ENCODE results near the gene ELK3. TPM values are rescaled to one million over a fixed set of nuclear protein-coding genes. Genes with fewer than 3 reads are reported as not detected.

Gene ELK3
- polyA plus RNA-seq, 1 of the 3 experiments (the other 2 are of a cell fraction), result 33.8 TPM

DNA sequence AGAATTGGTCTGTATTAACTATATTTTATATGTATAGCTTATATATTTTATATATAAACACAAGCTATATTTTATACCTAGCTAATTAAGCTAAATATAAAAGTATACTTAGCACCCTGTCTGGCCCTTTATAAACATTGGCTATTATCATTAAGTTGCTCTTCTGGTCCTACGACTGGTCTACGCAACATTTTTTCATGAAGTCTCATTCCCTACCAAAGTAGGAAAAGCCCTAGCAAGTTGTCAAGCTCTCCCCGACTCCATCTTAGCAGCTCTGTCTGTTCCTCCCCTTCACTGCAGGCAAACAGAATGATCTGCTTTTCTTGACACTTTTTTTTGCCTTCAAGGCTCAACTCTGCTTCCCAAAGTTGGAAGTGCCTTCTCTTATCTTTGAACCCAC lies 36.7 kb upstream of the ELK3 start:
- H3K9me3 ChIP-seq, result no peaks in the 10 kb centered on the region
- TF ChIP-seq TAF1 (IDR thresholded peaks at IDR 0.05; ENCODE audit: borderline replicate concordance, low read depth, low read length), result no peak
- no peak for TF ChIP-seq RFX5 (IDR thresholded peaks at IDR 0.05; ENCODE audit: low read length)
- no peak for TF ChIP-seq YY1 (IDR thresholded peaks at IDR 0.05; ENCODE audit: low read depth)
- TF ChIP-seq EZH2phosphoT487 (IDR thresholded peaks at IDR 0.05; ENCODE audit: borderline replicate concordance, low read depth), result no peak
- TF ChIP-seq, protein P1, sequence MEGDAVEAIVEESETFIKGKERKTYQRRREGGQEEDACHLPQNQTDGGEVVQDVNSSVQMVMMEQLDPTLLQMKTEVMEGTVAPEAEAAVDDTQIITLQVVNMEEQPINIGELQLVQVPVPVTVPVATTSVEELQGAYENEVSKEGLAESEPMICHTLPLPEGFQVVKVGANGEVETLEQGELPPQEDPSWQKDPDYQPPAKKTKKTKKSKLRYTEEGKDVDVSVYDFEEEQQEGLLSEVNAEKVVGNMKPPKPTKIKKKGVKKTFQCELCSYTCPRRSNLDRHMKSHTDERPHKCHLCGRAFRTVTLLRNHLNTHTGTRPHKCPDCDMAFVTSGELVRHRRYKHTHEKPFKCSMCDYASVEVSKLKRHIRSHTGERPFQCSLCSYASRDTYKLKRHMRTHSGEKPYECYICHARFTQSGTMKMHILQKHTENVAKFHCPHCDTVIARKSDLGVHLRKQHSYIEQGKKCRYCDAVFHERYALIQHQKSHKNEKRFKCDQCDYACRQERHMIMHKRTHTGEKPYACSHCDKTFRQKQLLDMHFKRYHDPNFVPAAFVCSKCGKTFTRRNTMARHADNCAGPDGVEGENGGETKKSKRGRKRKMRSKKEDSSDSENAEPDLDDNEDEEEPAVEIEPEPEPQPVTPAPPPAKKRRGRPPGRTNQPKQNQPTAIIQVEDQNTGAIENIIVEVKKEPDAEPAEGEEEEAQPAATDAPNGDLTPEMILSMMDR (IDR thresholded peaks at IDR 0.05), result no peak
- TF ChIP-seq FOXJ3 (CRISPR knock-in tag; IDR thresholded peaks at IDR 0.05), result no peak
- TF ChIP-seq, protein P2, sequence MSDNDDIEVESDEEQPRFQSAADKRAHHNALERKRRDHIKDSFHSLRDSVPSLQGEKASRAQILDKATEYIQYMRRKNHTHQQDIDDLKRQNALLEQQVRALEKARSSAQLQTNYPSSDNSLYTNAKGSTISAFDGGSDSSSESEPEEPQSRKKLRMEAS (IDR thresholded peaks at IDR 0.05; ENCODE audit: low read depth), result no peak
- POLR2A ChIA-PET, result no interaction called here

DNA sequence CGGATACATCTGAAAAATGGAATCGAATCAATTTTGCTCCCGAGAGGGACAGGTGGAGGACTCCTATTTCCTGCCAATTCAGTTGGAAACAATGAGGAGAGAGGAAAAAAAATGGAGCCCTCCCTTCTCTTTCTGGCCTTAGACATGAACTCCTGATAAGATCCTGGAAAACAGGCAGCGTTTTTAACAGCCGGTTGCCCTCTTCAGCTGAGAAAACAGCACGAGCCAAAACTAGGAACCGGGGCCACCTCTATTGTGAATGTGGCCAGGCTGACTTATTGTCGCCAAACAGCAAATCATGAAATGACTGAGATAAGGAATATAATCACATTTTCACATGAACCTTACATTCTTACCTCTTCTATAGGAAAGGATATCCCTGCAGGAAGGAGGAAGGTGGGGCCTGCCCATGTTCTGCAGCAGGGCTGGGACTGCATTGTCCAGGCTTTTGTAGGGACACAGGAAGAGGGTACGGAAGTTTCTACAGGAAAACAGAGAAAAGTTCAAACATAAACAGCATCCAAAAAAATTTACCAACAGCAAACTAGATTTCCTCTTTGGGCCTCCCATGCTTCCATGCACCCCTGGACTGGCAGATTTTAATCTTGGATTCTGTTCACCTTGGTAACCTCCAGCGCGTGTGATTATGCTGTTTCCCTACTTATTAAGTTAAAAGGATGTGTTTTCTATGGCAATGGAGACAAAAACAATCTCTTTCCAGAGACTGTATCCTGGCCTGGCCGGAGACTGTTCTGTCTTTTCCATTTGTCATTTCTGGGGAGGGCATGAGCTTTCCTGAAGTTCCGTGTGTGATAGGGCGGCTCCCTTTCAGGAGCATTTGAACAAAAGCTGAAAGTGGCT lies 29.0 kb upstream of the ELK3 start:
- no peaks in the 10 kb centered on the region for H3K27me3 ChIP-seq (ENCODE audit: insufficient read depth)
- no peaks in the 10 kb centered on the region for H3K79me2 ChIP-seq (ENCODE audit: insufficient read depth)
- ChIA-PET CTCF (no interaction called here), POLR2A (no interaction called here)
- no peak overlapping the region for H3K9ac ChIP-seq
- peak; percentile 53 for TF ChIP-seq GATA2 (CRISPR knock-in tag; IDR thresholded peaks at IDR 0.05)
- TF ChIP-seq, protein P3, sequence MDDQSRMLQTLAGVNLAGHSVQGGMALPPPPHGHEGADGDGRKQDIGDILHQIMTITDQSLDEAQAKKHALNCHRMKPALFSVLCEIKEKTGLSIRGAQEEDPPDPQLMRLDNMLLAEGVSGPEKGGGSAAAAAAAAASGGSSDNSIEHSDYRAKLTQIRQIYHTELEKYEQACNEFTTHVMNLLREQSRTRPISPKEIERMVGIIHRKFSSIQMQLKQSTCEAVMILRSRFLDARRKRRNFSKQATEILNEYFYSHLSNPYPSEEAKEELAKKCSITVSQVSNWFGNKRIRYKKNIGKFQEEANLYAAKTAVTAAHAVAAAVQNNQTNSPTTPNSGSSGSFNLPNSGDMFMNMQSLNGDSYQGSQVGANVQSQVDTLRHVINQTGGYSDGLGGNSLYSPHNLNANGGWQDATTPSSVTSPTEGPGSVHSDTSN (IDR thresholded peaks at IDR 0.05), result no peak
- TF ChIP-seq, protein P2 (IDR thresholded peaks at IDR 0.05; ENCODE audit: low read depth), result no peak
- H3K9me3 ChIP-seq, result no peaks in the 10 kb centered on the region
- H3K9me2 ChIP-seq, result no peaks in the 10 kb centered on the region
- no peaks in the 10 kb centered on the region for H3F3A ChIP-seq (replicated peaks; ENCODE audit: insufficient read depth)
- peak overlapping the region in 1 of 2 experiments; percentile 13; a peak in 1 of 4 replicates for H3K27ac ChIP-seq (ENCODE audit: low read depth in 2 of 2, low read length in 1 of 2)
- H3K4me2 ChIP-seq, result no peak overlapping the region
- peaks cover 0 to 11% of the 10 kb centered on the region in 2 experiments; a peak in 1 of 4 replicates for H3K4me1 ChIP-seq (ENCODE audit: control insufficient read depth in 1 of 2, insufficient read depth in 2 of 2, low read depth in 1 of 2, low read length in 1 of 2)
- WGBS (ENCODE audit: low lambda C conversion rate), result 78% methylated on average over 14 of the region's 14 CpGs
- H2AFZ ChIP-seq (ENCODE audit: low read depth), result no peak overlapping the region
- no peaks in the 10 kb centered on the region for H4K20me1 ChIP-seq (ENCODE audit: insufficient read depth)
- H3K36me3 ChIP-seq (replicated peaks in 1 of 2; ENCODE audit: control insufficient read depth in 1 of 2, insufficient read depth in 2 of 2, low read length in 1 of 2), result no peaks in the 10 kb centered on the region
- no peak overlapping the region for H3K4me3 ChIP-seq (ENCODE audit: low read depth in 2 of 2, low read length in 1 of 2)
- peak; percentile 52 for DNase-seq

More for the DNA sequence above, 36.7 kb upstream of the ELK3 start:
- Histone ChIP-seq H3K4me2 (no peak overlapping the region), H3K27ac (ENCODE audit: low read depth in 2 of 2, low read length in 1 of 2) (no peak overlapping the region), H3K27me3 (ENCODE audit: insufficient read depth) (no peaks in the 10 kb centered on the region), H4K20me1 (ENCODE audit: insufficient read depth) (no peaks in the 10 kb centered on the region), H3K36me3 (replicated peaks in 1 of 2; ENCODE audit: control insufficient read depth in 1 of 2, insufficient read depth in 2 of 2, low read length in 1 of 2) (no peaks in the 10 kb centered on the region), H3K4me1 (ENCODE audit: control insufficient read depth in 1 of 2, insufficient read depth in 2 of 2, low read depth in 1 of 2, low read length in 1 of 2) (no peaks in the 10 kb centered on the region; a peak in 1 of 4 replicates), H3K79me2 (ENCODE audit: insufficient read depth) (no peaks in the 10 kb centered on the region), H3K4me3 (ENCODE audit: low read depth in 2 of 2, low read length in 1 of 2) (no peak overlapping the region), H3K9ac (no peak overlapping the region), H3F3A (replicated peaks; ENCODE audit: insufficient read depth) (no peaks in the 10 kb centered on the region), H2AFZ (ENCODE audit: low read depth) (no peak overlapping the region), H3K9me2 (no peaks in the 10 kb centered on the region)
- WGBS (ENCODE audit: low lambda C conversion rate), result 91% methylated on average over 3 of the region's 3 CpGs
- no peak for DNase-seq
- CTCF ChIA-PET, result interaction anchor here (1.2 kb wide), 1 partner anchor 58 kb away, joined by 3 read pairs; no protein-coding TSS in a partner anchor

Data from SK-N-SH (cell line).